PFSK-1 (cell line): ENCODE results near the gene ZNF185.

ENCODE experiments used
- FOXP2 ChIP-seq: optimal IDR thresholded peaks from 2 replicates; pipeline ENCODE3; 2011; ENCODE audit warnings: borderline replicate concordance, control low read depth, inconsistent platforms; ENCODE audit not compliant: insufficient read depth; ENCODE audit errors: extremely low read length, extremely low read depth
- POLR2AphosphoS5 ChIP-seq: IDR thresholded peaks from 2 replicates; pipeline ENCODE4 v1.6.1; 2012; ENCODE audit warnings: low read depth, mild to moderate bottlenecking, control low read depth, low read length, moderate library complexity
- REST ChIP-seq, 2 experiments: IDR thresholded peaks; 2 replicates each; pipeline versions ENCODE4 v1.6.1 to v1.8.0; 2011 to 2012; ENCODE audit warnings: low read depth in 2 of 2, low read length in 2 of 2, control low read depth in 1 of 2, inconsistent platforms in 1 of 2, mild to moderate bottlenecking in 1 of 2, moderate library complexity in 1 of 2; ENCODE audit not compliant: insufficient read depth in 1 of 2
- SIN3A ChIP-seq: IDR thresholded peaks from 2 replicates; pipeline ENCODE4 v1.6.1; 2012; ENCODE audit warnings: mild to moderate bottlenecking, low read length, moderate library complexity, borderline replicate concordance; ENCODE audit not compliant: insufficient read depth
- TAF1 ChIP-seq: IDR thresholded peaks from 2 replicates; pipeline ENCODE4 v1.6.1; 2012; ENCODE audit warnings: low read length, control low read depth, borderline replicate concordance; ENCODE audit not compliant: insufficient read depth

Gene ZNF185

DNA sequence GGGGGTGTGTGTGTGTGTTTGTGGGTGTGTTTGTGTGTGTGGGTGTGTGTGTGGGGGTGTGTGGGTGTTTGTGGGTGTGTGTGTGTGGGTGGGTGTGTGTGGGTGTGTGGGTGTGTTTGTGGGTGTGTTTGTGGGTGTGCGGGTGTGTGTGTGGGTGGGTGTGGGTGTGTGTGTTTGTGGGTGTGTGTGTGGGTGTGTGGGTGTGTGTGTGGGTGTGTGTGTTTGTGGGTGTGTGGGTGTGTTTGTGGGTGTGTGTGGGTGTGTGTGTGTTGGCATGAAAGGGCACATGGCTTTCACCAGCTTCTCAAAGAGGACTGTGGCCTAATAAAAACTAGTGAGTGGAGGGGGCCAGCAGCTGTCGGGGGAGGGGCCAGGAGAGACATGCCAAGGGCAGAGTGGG lies 25.3 kb upstream of the ZNF185 start:
- no peak for TF ChIP-seq FOXP2
- no peak for TF ChIP-seq POLR2AphosphoS5
- TF ChIP-seq SIN3A = no peak
- no peak for TF ChIP-seq REST (IDR thresholded peaks at IDR 0.05; ENCODE audit: insufficient read depth in 1 of 2, low read depth in 2 of 2, low read length in 2 of 2)
- TF ChIP-seq TAF1 = no peak

GRCh38 chrX:152873361-152873760 lies 24.5 kb upstream of the ZNF185 start:
- TF ChIP-seq REST (IDR thresholded peaks at IDR 0.05; ENCODE audit: insufficient read depth in 1 of 2, low read depth in 2 of 2, low read length in 2 of 2) = no peak

DNA sequence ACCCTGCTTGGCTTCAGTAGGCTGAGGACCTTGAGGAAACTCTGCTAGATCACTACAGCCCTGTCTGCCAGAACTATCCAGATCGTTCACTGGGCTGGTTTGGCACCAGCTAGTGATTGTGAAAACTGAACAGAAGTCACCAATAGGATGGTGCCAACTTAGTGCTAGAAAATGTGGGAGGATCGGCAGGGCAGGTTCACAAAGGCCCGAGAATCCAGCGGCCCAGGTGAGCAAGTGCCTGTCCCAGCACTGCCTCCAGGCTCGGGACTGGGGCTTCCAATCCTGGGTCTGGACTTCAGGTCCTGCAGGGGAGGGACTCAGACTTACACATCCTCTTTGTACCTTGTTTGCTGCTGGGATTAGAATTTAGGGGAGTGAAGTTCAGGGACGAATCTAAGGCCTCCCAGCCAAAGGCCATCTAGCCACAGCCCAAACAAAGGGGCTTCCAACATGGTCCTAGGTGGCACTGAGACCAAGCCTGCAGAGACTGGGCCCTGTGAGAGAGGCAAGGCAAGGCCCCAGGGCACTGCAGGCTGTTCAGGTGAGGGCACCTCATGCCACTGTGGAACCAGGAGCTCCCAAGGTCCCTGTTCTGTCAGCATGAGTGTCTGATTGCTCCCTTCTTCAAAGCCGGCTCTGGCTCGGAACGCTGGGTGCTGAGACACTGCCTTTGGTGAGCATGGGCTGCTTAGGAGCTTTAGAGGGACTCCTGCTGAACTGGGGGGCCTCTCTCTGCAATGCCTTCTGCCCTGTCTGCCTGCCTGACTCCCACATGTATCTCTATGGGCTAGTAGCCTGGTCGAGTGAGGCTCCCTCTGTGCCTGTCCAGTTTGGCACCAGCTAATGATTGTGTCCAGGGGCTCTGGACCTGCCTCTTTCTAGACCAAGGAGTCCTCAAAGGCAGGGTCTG lies 20.7 kb upstream of the ZNF185 start:
- no peak for TF ChIP-seq SIN3A
- TF ChIP-seq REST (IDR thresholded peaks at IDR 0.05; ENCODE audit: insufficient read depth in 1 of 2, low read depth in 2 of 2, low read length in 2 of 2) = no peak
- TF ChIP-seq TAF1 = no peak
- no peak for TF ChIP-seq FOXP2
- no peak for TF ChIP-seq POLR2AphosphoS5

- no peak for TF ChIP-seq FOXP2
- TF ChIP-seq SIN3A = no peak
- no peak for TF ChIP-seq TAF1
- TF ChIP-seq REST (IDR thresholded peaks at IDR 0.05; ENCODE audit: insufficient read depth in 1 of 2, low read depth in 2 of 2, low read length in 2 of 2) = no peak
- no peak for TF ChIP-seq POLR2AphosphoS5
Observed at GRCh38 chrX:152878976-152879755, 18.7 kb upstream of the ZNF185 start.
